Measurements from ENCODE around the gene LMOD1. TPM values are rescaled to one million over a fixed set of nuclear protein-coding genes. Genes with fewer than 3 reads are reported as not detected.

LMOD1 gene
- total RNA-seq, 2 experiments from 2014 or later = not detected

DNA sequence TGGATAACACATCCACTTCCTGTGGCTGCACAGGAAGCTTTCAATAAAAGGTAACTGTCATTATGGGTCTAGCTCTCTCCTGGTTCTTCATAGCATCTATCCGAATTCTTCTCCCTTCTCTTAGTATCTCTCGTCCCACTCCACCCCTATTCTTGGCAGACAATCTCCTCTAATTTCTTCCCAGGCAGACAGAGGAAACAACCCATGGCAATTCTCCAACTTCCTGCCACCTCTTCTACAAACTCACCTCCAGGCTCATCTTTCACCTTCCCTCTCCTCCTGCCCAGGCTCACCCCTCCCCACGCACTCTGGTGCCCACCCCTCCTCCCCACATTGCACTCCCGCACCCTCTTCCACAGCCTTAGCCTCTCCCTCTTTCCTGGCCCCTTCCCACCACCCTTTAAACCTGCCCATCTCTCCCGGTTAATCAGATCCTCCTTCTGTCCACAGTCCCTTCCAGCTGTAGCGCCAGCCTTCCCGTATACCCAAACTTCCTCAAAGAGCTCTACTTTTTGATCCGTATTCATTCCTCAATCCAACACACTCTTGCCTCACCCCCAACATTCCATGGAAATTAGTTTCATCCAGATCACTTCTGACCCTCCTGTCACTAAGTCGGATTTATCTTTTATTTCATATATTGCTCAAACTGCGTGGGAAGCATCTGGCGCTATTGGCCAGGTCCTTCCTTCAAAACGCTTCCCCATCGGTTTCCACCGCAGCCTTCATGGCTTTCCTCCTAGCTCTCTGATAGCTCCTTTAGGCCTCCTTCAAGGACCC lies 31.7 kb downstream of the LMOD1 start:
- ATAC-seq = no peak
- TF ChIP-seq, protein P1, sequence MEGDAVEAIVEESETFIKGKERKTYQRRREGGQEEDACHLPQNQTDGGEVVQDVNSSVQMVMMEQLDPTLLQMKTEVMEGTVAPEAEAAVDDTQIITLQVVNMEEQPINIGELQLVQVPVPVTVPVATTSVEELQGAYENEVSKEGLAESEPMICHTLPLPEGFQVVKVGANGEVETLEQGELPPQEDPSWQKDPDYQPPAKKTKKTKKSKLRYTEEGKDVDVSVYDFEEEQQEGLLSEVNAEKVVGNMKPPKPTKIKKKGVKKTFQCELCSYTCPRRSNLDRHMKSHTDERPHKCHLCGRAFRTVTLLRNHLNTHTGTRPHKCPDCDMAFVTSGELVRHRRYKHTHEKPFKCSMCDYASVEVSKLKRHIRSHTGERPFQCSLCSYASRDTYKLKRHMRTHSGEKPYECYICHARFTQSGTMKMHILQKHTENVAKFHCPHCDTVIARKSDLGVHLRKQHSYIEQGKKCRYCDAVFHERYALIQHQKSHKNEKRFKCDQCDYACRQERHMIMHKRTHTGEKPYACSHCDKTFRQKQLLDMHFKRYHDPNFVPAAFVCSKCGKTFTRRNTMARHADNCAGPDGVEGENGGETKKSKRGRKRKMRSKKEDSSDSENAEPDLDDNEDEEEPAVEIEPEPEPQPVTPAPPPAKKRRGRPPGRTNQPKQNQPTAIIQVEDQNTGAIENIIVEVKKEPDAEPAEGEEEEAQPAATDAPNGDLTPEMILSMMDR (IDR thresholded peaks at IDR 0.05) = no peak
- CTCF ChIA-PET = interaction anchor here (1.0 to 1.9 kb wide), 3 partner anchors 18 to 85 kb away, joined by 3 to 5 read pairs (median 5); no protein-coding TSS in a partner anchor
- DNase-seq = no peak
- H3K4me1 Mint-ChIP-seq (ENCODE audit: low read depth) = no peaks in the 10 kb centered on the region
- no peak overlapping the region for H3K4me3 Mint-ChIP-seq
- H3K27me3 Mint-ChIP-seq = peaks cover 4% of the 10 kb centered on the region
- H3K27ac Mint-ChIP-seq = no peak overlapping the region
- no peaks in the 10 kb centered on the region for H3K9me3 Mint-ChIP-seq
- intact Hi-C loops (cut with micrococcal nuclease) = no loop called here
- POLR2A ChIA-PET = interaction anchor here (0.6 to 1.0 kb wide), 2 partner anchors 12 to 15 kb away, joined by 3 read pairs; no protein-coding TSS in a partner anchor
- H3K36me3 Mint-ChIP-seq (ENCODE audit: low read depth) = no peaks in the 10 kb centered on the region

DNA sequence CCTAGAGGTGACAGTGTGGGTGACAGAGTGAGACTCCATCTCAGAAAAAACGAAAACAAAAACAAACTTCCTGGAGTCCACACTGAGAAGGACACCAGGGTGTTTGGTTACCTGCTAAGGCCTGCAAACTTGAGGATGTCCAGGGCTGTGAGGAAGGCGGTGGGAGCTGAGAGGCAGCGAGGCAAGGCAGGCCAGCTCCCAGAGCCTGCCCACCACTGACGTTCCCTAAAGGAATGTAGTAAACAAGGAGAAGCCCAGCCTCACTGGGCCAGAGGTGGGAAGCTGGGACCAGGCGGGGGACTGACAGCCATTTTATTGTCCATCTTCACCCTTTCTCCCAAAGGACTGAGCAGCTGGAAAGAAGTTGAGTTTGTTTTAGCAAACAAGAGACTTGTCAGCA lies 33.5 kb downstream of the LMOD1 start:
- Mint-ChIP-seq H3K4me1 (ENCODE audit: low read depth) (no peaks in the 10 kb centered on the region), H3K4me3 (no peak overlapping the region), H3K9me3 (no peaks in the 10 kb centered on the region), H3K27me3 (peaks cover 4% of the 10 kb centered on the region), H3K36me3 (ENCODE audit: low read depth) (no peaks in the 10 kb centered on the region), H3K27ac (no peak overlapping the region)
- DNase-seq (no peak), ATAC-seq (no peak)
- TF ChIP-seq, protein P1 (IDR thresholded peaks at IDR 0.05) = no peak
- intact Hi-C loops (cut with micrococcal nuclease) = no loop called here
- POLR2A ChIA-PET = no interaction called here
- CTCF ChIA-PET = interaction anchor here (1.2 kb wide), 1 partner anchor 14 kb away, joined by 4 read pairs; no protein-coding TSS in a partner anchor

DNA sequence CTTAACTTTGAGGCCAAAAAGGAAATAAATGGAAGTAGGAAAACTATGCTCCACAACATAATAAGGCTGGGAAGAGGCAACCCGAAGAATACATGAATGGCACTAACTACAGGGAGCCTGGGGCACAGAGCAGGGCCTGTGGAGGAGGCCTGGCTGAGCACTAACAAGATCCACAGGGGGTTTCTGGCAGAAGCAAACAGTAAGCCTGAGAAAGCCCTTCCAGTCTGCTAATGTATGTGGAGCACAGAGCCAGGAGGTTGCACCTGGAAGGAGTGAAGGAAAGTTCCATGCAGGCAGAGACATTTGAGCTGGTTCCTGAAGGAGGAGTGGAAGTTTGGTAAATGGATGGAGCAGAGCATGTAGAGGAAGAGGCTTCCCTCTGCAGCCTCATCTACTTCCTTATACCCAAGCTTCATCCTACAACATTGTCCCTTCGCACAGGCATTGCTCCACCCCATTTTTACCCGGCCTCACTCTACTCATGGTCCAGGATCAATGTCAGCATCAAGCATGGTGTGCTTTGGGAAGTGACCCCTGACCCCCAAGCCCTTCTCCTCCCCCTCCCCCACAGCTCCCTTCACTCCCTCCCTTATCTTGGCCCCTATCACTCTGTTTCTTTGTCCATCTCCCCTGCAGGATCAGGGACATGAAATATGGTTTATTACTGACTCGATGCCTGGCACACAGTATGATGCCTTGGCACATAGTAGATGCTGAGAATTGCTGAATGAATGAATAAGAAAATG lies 34.3 kb downstream of the LMOD1 start:
- POLR2A ChIA-PET = no interaction called here
- no peaks in the 10 kb centered on the region for H3K36me3 Mint-ChIP-seq (ENCODE audit: low read depth)
- H3K4me3 Mint-ChIP-seq = no peak overlapping the region
- ATAC-seq (no peak), DNase-seq (no peak)
- H3K27me3 Mint-ChIP-seq = peaks cover 4% of the 10 kb centered on the region
- TF ChIP-seq, protein P1 (IDR thresholded peaks at IDR 0.05) = no peak
- H3K27ac Mint-ChIP-seq = no peak overlapping the region
- intact Hi-C loops (cut with micrococcal nuclease) = no loop called here
- no peaks in the 10 kb centered on the region for H3K4me1 Mint-ChIP-seq (ENCODE audit: low read depth)
- CTCF ChIA-PET = interaction anchor here (0.5 to 0.7 kb wide), 2 partner anchors 16 to 33 kb away, joined by 3 to 4 read pairs; no protein-coding TSS in a partner anchor
- H3K9me3 Mint-ChIP-seq = no peaks in the 10 kb centered on the region

DNA sequence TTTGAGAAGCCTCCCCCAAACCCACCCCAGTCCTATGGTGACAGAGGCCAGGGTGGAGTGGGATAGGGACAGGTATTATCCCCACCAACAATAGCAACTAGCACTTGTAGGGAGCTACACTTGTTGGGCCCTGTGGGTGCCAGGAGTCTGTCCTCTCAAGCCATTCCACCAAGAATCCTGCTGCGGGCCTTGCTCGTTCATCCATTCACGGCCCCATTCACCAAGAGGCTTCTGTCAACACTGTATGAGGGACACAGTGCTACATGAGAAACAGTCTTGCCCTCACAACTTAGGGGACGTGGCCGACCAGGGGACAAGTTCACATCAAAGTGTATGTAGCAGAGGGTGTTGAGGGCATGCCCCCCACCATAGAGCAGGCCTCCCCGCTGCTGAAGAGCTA lies 38.7 kb downstream of the LMOD1 start:
- Mint-ChIP-seq H3K9me3 (no peaks in the 10 kb centered on the region), H3K27ac (no peak overlapping the region), H3K27me3 (no peaks in the 10 kb centered on the region), H3K4me3 (no peak overlapping the region), H3K4me1 (ENCODE audit: low read depth) (peaks cover 6% of the 10 kb centered on the region), H3K36me3 (ENCODE audit: low read depth) (no peaks in the 10 kb centered on the region)
- ChIA-PET POLR2A (no interaction called here), CTCF (interaction anchor here (1.0 to 3.2 kb wide), 2 partner anchors 11 to 92 kb away, joined by 5 to 19 read pairs; no protein-coding TSS in a partner anchor)
- intact Hi-C loops (cut with micrococcal nuclease) = no loop called here
- ATAC-seq = no peak
- DNase-seq = no peak
- TF ChIP-seq, protein P1 (IDR thresholded peaks at IDR 0.05) = no peak

All from activated CD8-positive, alpha-beta T cell treated with anti-CD3 and anti-CD28 coated beads for 36 hours (primary cell).